SIG-M5 (cell line): ENCODE data around the gene MAGI1.
"Not testable (repeated sequence)": the region's sequence is repeated elsewhere in the genome, so short reads cannot be mapped to it uniquely, and the experiment has no call there.

Experiments
- DNase-seq: peaks from one replicate; lab custom pipeline; 2025; lab: John Stamatoyannopoulos, UW

Gene MAGI1

GRCh38 chr3:65902304-65902793 lies 136.4 kb downstream of the MAGI1 start:
- DNase-seq: no peak

GRCh38 chr3:65901226-65901625 lies 137.5 kb downstream of the MAGI1 start:
- DNase-seq: no peak

- no peak for DNase-seq
Measured at GRCh38 chr3:65899226-65899625, 139.5 kb downstream of the MAGI1 start.

- no peak for DNase-seq
Measured at GRCh38 chr3:65897766-65898165, 141.0 kb downstream of the MAGI1 start.

GRCh38 chr3:65896321-65896720 lies 142.4 kb downstream of the MAGI1 start:
- DNase-seq: no peak

- no peak for DNase-seq
Measured at GRCh38 chr3:65894679-65895453, 143.9 kb downstream of the MAGI1 start.

GRCh38 chr3:65894126-65894525 lies 144.6 kb downstream of the MAGI1 start:
- no peak for DNase-seq

GRCh38 chr3:65893631-65894030 lies 145.1 kb downstream of the MAGI1 start:
- no peak for DNase-seq

- DNase-seq: not testable (repeated sequence)
Measured at GRCh38 chr3:65891477-65891876, 147.2 kb downstream of the MAGI1 start.

- DNase-seq: no peak
Measured at GRCh38 chr3:65890328-65890727, 148.4 kb downstream of the MAGI1 start.

GRCh38 chr3:65889707-65890099 lies 149.0 kb downstream of the MAGI1 start:
- no peak for DNase-seq

GRCh38 chr3:65888980-65889706 lies 149.6 kb downstream of the MAGI1 start:
- DNase-seq: no peak

GRCh38 chr3:65888196-65888595 lies 150.5 kb downstream of the MAGI1 start:
- DNase-seq: no peak

GRCh38 chr3:65886391-65886790 lies 152.3 kb downstream of the MAGI1 start:
- DNase-seq: no peak

- no peak for DNase-seq
Measured at GRCh38 chr3:65884071-65884470, 154.6 kb downstream of the MAGI1 start.

GRCh38 chr3:65883613-65884012 lies 155.1 kb downstream of the MAGI1 start:
- no peak for DNase-seq

- no peak for DNase-seq
Measured at GRCh38 chr3:65880350-65880749, 158.4 kb downstream of the MAGI1 start.

GRCh38 chr3:65879372-65879771 lies 159.3 kb downstream of the MAGI1 start:
- no peak for DNase-seq

GRCh38 chr3:65878831-65879230 lies 159.9 kb downstream of the MAGI1 start:
- no peak for DNase-seq

GRCh38 chr3:65877160-65877559 lies 161.6 kb downstream of the MAGI1 start:
- no peak for DNase-seq

GRCh38 chr3:65876028-65876420 lies 162.7 kb downstream of the MAGI1 start:
- no peak for DNase-seq

- DNase-seq: no peak
Measured at GRCh38 chr3:65875393-65876027, 163.2 kb downstream of the MAGI1 start.

- no peak for DNase-seq
Measured at GRCh38 chr3:65873869-65874268, 164.8 kb downstream of the MAGI1 start.
